ENCODE results near the gene HACD2. TPM values are rescaled to one million over a fixed set of nuclear protein-coding genes. Genes with fewer than 3 reads are reported as not detected.

Gene HACD2
- polyA plus RNA-seq, 1 of the 3 experiments (the other 2 are of a cell fraction), result 13.8 TPM

DNA sequence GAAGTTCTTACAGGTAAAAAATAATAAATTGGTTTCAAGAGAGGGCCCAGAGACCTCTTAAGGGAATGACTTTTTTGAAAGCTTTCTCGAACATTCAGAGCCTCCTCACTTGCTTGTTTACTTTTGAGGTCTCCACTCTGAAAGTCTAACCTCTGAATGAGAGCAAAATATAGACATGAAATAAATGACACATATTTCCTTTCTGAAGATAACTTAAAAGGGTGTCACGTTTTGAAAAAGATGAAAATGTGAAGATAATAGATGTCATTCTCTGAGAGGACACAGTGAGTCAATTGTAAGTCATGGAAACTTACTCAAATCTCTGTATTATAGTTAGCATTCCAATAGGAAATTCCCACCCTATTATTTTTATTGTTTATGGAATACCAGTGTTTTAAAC lies 44.6 kb downstream of the HACD2 start:
- Histone ChIP-seq H2AFZ (ENCODE audit: low read depth) (no peak overlapping the region), H3K4me1 (ENCODE audit: control insufficient read depth in 1 of 2, insufficient read depth in 2 of 2, low read depth in 1 of 2, low read length in 1 of 2) (peaks cover 0 to 3% of the 10 kb centered on the region in 2 experiments; a peak in 1 of 4 replicates), H3K9me3 (no peaks in the 10 kb centered on the region), H3K4me2 (no peak overlapping the region), H3K9me2 (no peaks in the 10 kb centered on the region), H3K9ac (no peak overlapping the region), H3F3A (replicated peaks; ENCODE audit: insufficient read depth) (peaks cover 12% of the 10 kb centered on the region), H3K27me3 (ENCODE audit: insufficient read depth) (no peaks in the 10 kb centered on the region), H3K4me3 (ENCODE audit: low read depth in 2 of 2, low read length in 1 of 2) (no peak overlapping the region), H3K36me3 (replicated peaks in 1 of 2; ENCODE audit: control insufficient read depth in 1 of 2, insufficient read depth in 2 of 2, low read length in 1 of 2) (peaks cover 0 to 3% of the 10 kb centered on the region in 2 experiments), H3K79me2 (ENCODE audit: insufficient read depth) (peaks cover 3% of the 10 kb centered on the region), H3K27ac (ENCODE audit: low read depth in 2 of 2, low read length in 1 of 2) (peak overlapping the region in 1 of 2 experiments; percentile 52; a peak in 2 of 4 replicates), H4K20me1 (ENCODE audit: insufficient read depth) (no peaks in the 10 kb centered on the region)
- DNase-seq, result no peak
- TF ChIP-seq RFX5 (IDR thresholded peaks at IDR 0.05; ENCODE audit: low read length) (no peak), FOXJ3 (CRISPR knock-in tag; IDR thresholded peaks at IDR 0.05) (no peak), RCOR1 (IDR thresholded peaks at IDR 0.05; ENCODE audit: low read length) (no peak), RXRA (IDR thresholded peaks at IDR 0.05; ENCODE audit: borderline replicate concordance, low read depth) (no peak), JUND (IDR thresholded peaks at IDR 0.05) (no peak), YY1 (IDR thresholded peaks at IDR 0.05; ENCODE audit: low read depth) (no peak), MEF2A (IDR thresholded peaks at IDR 0.05; ENCODE audit: borderline replicate concordance, low read depth) (no peak), GABPA (IDR thresholded peaks at IDR 0.05; ENCODE audit: low read depth) (no peak), CHD2 (IDR thresholded peaks at IDR 0.05; ENCODE audit: low read length, partially characterized antibody) (no peak), FOSL2 (IDR thresholded peaks at IDR 0.05; ENCODE audit: borderline replicate concordance, low read depth) (no peak), NFIC (IDR thresholded peaks at IDR 0.05; ENCODE audit: borderline replicate concordance) (no peak), TAF1 (IDR thresholded peaks at IDR 0.05; ENCODE audit: borderline replicate concordance, low read depth, low read length) (no peak), NRF1 (IDR thresholded peaks at IDR 0.05; ENCODE audit: low read depth, low read length) (no peak), EP300 (IDR thresholded peaks at IDR 0.05; ENCODE audit: borderline replicate concordance in 1 of 2, low read depth in 1 of 2, low read length in 1 of 2) (no peak), RAD21 (IDR thresholded peaks at IDR 0.05; ENCODE audit: low read length) (no peak)
- TF ChIP-seq, protein P1, sequence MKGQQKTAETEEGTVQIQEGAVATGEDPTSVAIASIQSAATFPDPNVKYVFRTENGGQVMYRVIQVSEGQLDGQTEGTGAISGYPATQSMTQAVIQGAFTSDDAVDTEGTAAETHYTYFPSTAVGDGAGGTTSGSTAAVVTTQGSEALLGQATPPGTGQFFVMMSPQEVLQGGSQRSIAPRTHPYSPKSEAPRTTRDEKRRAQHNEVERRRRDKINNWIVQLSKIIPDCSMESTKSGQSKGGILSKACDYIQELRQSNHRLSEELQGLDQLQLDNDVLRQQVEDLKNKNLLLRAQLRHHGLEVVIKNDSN (IDR thresholded peaks at IDR 0.05; ENCODE audit: borderline replicate concordance, low read depth), result no peak
- TF ChIP-seq, protein P2, sequence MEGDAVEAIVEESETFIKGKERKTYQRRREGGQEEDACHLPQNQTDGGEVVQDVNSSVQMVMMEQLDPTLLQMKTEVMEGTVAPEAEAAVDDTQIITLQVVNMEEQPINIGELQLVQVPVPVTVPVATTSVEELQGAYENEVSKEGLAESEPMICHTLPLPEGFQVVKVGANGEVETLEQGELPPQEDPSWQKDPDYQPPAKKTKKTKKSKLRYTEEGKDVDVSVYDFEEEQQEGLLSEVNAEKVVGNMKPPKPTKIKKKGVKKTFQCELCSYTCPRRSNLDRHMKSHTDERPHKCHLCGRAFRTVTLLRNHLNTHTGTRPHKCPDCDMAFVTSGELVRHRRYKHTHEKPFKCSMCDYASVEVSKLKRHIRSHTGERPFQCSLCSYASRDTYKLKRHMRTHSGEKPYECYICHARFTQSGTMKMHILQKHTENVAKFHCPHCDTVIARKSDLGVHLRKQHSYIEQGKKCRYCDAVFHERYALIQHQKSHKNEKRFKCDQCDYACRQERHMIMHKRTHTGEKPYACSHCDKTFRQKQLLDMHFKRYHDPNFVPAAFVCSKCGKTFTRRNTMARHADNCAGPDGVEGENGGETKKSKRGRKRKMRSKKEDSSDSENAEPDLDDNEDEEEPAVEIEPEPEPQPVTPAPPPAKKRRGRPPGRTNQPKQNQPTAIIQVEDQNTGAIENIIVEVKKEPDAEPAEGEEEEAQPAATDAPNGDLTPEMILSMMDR (IDR thresholded peaks at IDR 0.05), result no peak
- TF ChIP-seq, protein P3, sequence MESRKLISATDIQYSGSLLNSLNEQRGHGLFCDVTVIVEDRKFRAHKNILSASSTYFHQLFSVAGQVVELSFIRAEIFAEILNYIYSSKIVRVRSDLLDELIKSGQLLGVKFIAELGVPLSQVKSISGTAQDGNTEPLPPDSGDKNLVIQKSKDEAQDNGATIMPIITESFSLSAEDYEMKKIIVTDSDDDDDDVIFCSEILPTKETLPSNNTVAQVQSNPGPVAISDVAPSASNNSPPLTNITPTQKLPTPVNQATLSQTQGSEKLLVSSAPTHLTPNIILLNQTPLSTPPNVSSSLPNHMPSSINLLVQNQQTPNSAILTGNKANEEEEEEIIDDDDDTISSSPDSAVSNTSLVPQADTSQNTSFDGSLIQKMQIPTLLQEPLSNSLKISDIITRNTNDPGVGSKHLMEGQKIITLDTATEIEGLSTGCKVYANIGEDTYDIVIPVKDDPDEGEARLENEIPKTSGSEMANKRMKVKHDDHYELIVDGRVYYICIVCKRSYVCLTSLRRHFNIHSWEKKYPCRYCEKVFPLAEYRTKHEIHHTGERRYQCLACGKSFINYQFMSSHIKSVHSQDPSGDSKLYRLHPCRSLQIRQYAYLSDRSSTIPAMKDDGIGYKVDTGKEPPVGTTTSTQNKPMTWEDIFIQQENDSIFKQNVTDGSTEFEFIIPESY (IDR thresholded peaks at IDR 0.05; ENCODE audit: borderline replicate concordance, low read depth), result no peak
- ChIA-PET CTCF (interaction anchor here (1.5 to 1.6 kb wide), 2 partner anchors 18 to 212 kb away, joined by 3 to 7 read pairs; no protein-coding TSS in a partner anchor), POLR2A (no interaction called here)
- 47% methylated on average over 2 of the region's 2 CpGs for WGBS (ENCODE audit: low lambda C conversion rate)

Measured in SK-N-SH (cell line).